ENCODE measurements around the gene PNKP. TPM values are rescaled to one million over a fixed set of nuclear protein-coding genes. Genes with fewer than 3 reads are reported as not detected.

Gene PNKP
- polyA plus RNA-seq, 1 donor from 2014 or later: 43.1 TPM

GRCh38 chr19:49827034-49827433 is 40.3 kb downstream of the PNKP start:
- no peak overlapping the region for H2AFZ ChIP-seq (ENCODE audit: low read depth, low read length)
- no peaks in the 10 kb centered on the region for H3K9me2 ChIP-seq (ENCODE audit: insufficient read depth, low read length)
- H4K20me1 ChIP-seq (ENCODE audit: insufficient read depth): no peaks in the 10 kb centered on the region
- H3K9me3 ChIP-seq (ENCODE audit: low read length): no peaks in the 10 kb centered on the region
- H3F3A ChIP-seq (ENCODE audit: insufficient read depth, low read length, poor library complexity, severe bottlenecking): no peaks in the 10 kb centered on the region
- H3K4me2 ChIP-seq (ENCODE audit: low read length): no peak overlapping the region
- H3K4me3 ChIP-seq (ENCODE audit: low read length): no peak overlapping the region
- no peaks in the 10 kb centered on the region for H3K36me3 ChIP-seq (ENCODE audit: insufficient read depth, low read length)
- H3K27ac ChIP-seq (ENCODE audit: low read length): no peak overlapping the region
- peaks cover 6% of the 10 kb centered on the region for H3K79me2 ChIP-seq (replicated peaks; ENCODE audit: insufficient read depth, low read length)
- no peak overlapping the region for H3K9ac ChIP-seq (ENCODE audit: low read length)
- TF ChIP-seq EZH2 (IDR thresholded peaks at IDR 0.05; ENCODE audit: borderline replicate concordance, insufficient read depth, low read length, poor library complexity, severe bottlenecking) (no peak), CTCF (IDR thresholded peaks at IDR 0.05; ENCODE audit: poor library complexity, severe bottlenecking) (no peak), MXI1 (conservative IDR thresholded peaks at IDR 0.05; ENCODE audit: poor library complexity, severe bottlenecking) (no peak)
- H3K27me3 ChIP-seq (ENCODE audit: insufficient read depth, low read depth, low read length): no peaks in the 10 kb centered on the region

GRCh38 chr19:49824662-49825061 is 42.7 kb downstream of the PNKP start:
- no peaks in the 10 kb centered on the region for H4K20me1 ChIP-seq (ENCODE audit: insufficient read depth)
- no peaks in the 10 kb centered on the region for H3F3A ChIP-seq (ENCODE audit: insufficient read depth, low read length, poor library complexity, severe bottlenecking)

More at GRCh38 chr19:49824662-49825061, 42.7 kb downstream of the PNKP start:
- Histone ChIP-seq H3K9me3 (ENCODE audit: low read length) (no peaks in the 10 kb centered on the region), H3K27ac (ENCODE audit: low read length) (no peak overlapping the region), H3K9ac (ENCODE audit: low read length) (no peak overlapping the region), H2AFZ (ENCODE audit: low read depth, low read length) (no peak overlapping the region), H3K79me2 (replicated peaks; ENCODE audit: insufficient read depth, low read length) (peaks cover 13% of the 10 kb centered on the region), H3K4me2 (ENCODE audit: low read length) (no peak overlapping the region), H3K36me3 (ENCODE audit: insufficient read depth, low read length) (no peaks in the 10 kb centered on the region), H3K27me3 (ENCODE audit: insufficient read depth, low read depth, low read length) (no peaks in the 10 kb centered on the region), H3K4me3 (ENCODE audit: low read length) (no peak overlapping the region), H3K9me2 (ENCODE audit: insufficient read depth, low read length) (no peaks in the 10 kb centered on the region)
- TF ChIP-seq EP300 (conservative IDR thresholded peaks at IDR 0.05; ENCODE audit: poor library complexity, severe bottlenecking): no peak
- TF ChIP-seq EZH2 (IDR thresholded peaks at IDR 0.05; ENCODE audit: borderline replicate concordance, insufficient read depth, low read length, poor library complexity, severe bottlenecking): no peak
- no peak for TF ChIP-seq RAD21 (conservative IDR thresholded peaks at IDR 0.05)
- no peak for TF ChIP-seq TAF1 (IDR thresholded peaks at IDR 0.05; ENCODE audit: low read depth)
- TF ChIP-seq CTCF (IDR thresholded peaks at IDR 0.05; ENCODE audit: poor library complexity, severe bottlenecking): no peak
- TF ChIP-seq POLR2AphosphoS5 (IDR thresholded peaks at IDR 0.05): no peak
- no peak for TF ChIP-seq SMC3 (conservative IDR thresholded peaks at IDR 0.05; ENCODE audit: poor library complexity)
- no peak for TF ChIP-seq MXI1 (conservative IDR thresholded peaks at IDR 0.05; ENCODE audit: poor library complexity, severe bottlenecking)
- no peak for TF ChIP-seq REST (IDR thresholded peaks at IDR 0.05; ENCODE audit: borderline replicate concordance)

Data from neural cell (in vitro differentiated cells).